GM23338 (cell line): ENCODE data around the gene CRYL1. TPM values are rescaled to one million over a fixed set of nuclear protein-coding genes. Genes with fewer than 3 reads are reported as not detected.

Source experiments
- ATAC-seq: fragments of 200-7000 bp; cut with Tn5 transposase; 3 replicates; pipeline ENCODE4 v1.9.1; 2020
- DNase-seq: peaks from one replicate; pipeline ENCODE4 v3.0.0-alpha.2; 2015; ENCODE audit warnings: low spot score
- H2AFZ ChIP-seq: fragments of 200-600 bp; sonication (generic); 2 replicates; pipeline ENCODE4 v1.8.0; 2016; ENCODE audit warnings: antibody characterized with exemption, mild to moderate bottlenecking, moderate library complexity
- H3F3A ChIP-seq: fragments of 200-600 bp; sonication (generic); replicated peaks from 2 replicates; pipeline ENCODE4 v1.8.0; 2017; ENCODE audit warnings: antibody characterized with exemption, mixed run types, low read depth
- H3K27ac ChIP-seq: fragments of 200-600 bp; sonication (generic); 2 replicates; pipeline ENCODE4 v1.6.1; 2016; ENCODE audit warnings: low read depth
- H3K27me3 ChIP-seq: fragments of 200-600 bp; sonication (generic); 2 replicates; pipeline ENCODE4 v1.8.0; 2016; ENCODE audit warnings: mild to moderate bottlenecking, mixed run types, moderate library complexity; ENCODE audit not compliant: insufficient read depth
- H3K36me3 ChIP-seq: fragments of 200-600 bp; sonication (generic); 2 replicates; pipeline ENCODE4 v1.8.0; 2016; ENCODE audit warnings: mild to moderate bottlenecking; ENCODE audit not compliant: insufficient read depth
- H3K4me1 ChIP-seq: fragments of 200-600 bp; sonication (generic); 2 replicates; pipeline ENCODE4 v1.8.0; 2016; ENCODE audit warnings: mild to moderate bottlenecking, moderate library complexity; ENCODE audit not compliant: insufficient read depth
- H3K4me2 ChIP-seq: fragments of 200-600 bp; sonication (generic); 2 replicates; pipeline ENCODE4 v1.7.1; 2017; ENCODE audit warnings: mixed run types
- H3K4me3 ChIP-seq: fragments of 200-600 bp; sonication (generic); 2 replicates; pipeline ENCODE4 v1.6.1; 2016; ENCODE audit warnings: mixed run types
- H3K79me2 ChIP-seq: fragments of 200-600 bp; sonication (generic); replicated peaks from 2 replicates; pipeline ENCODE4 v1.8.0; 2017; ENCODE audit warnings: mild to moderate bottlenecking; ENCODE audit not compliant: insufficient read depth
- H3K9me2 ChIP-seq: fragments of 200-600 bp; sonication (generic); 2 replicates; pipeline ENCODE4 v1.8.0; 2017; ENCODE audit not compliant: insufficient read depth
- H4K20me1 ChIP-seq: fragments of 200-600 bp; sonication (generic); replicated peaks from 2 replicates; pipeline ENCODE4 v1.8.0; 2017; ENCODE audit warnings: mild to moderate bottlenecking; ENCODE audit not compliant: insufficient read depth
- H3K27ac Mint-ChIP-seq: 2 replicates; pipeline ENCODE4 v1.8.0; 2020; ENCODE audit warnings: inconsistent platforms, mild to moderate bottlenecking, moderate library complexity, mixed read lengths
- H3K27me3 Mint-ChIP-seq: 3 replicates; pipeline ENCODE4 v1.8.0; 2022; ENCODE audit warnings: low read depth, mild to moderate bottlenecking, moderate library complexity, mixed read lengths, inconsistent platforms; ENCODE audit not compliant: insufficient read depth, poor library complexity
- H3K36me3 Mint-ChIP-seq: 3 replicates; pipeline ENCODE4 v1.8.0; 2021; ENCODE audit warnings: low read depth, mild to moderate bottlenecking, inconsistent platforms, moderate library complexity, mixed read lengths
- H3K4me1 Mint-ChIP-seq: 3 replicates; pipeline ENCODE4 v1.8.0; 2020; ENCODE audit warnings: mild to moderate bottlenecking, inconsistent platforms, mixed read lengths
- H3K4me3 Mint-ChIP-seq: 3 replicates; pipeline ENCODE4 v1.8.0; 2021; ENCODE audit warnings: moderate library complexity, mild to moderate bottlenecking, inconsistent platforms, mixed read lengths
- H3K9me3 Mint-ChIP-seq: 3 replicates; pipeline ENCODE4 v1.8.0; 2020; ENCODE audit warnings: moderate library complexity, mild to moderate bottlenecking, inconsistent platforms, mixed read lengths
- ETS1 ChIP-seq: IDR thresholded peaks from 2 replicates; pipeline ENCODE4 v1.6.1; 2016; ENCODE audit warnings: antibody characterized with exemption
- EZH2 ChIP-seq: fragments of 200-600 bp; sonication (generic); IDR thresholded peaks from one replicate; pipeline ENCODE4 v1.8.0; 2017; ENCODE audit warnings: antibody characterized with exemption, mild to moderate bottlenecking, low read depth; ENCODE audit not compliant: unreplicated experiment
- EZH2phosphoT487 ChIP-seq: fragments of 200-600 bp; sonication (generic); IDR thresholded peaks from one replicate; pipeline ENCODE4 v1.8.1; 2018; ENCODE audit warnings: antibody characterized with exemption; ENCODE audit not compliant: unreplicated experiment
- POLR2AphosphoS5 ChIP-seq: IDR thresholded peaks from 2 replicates; pipeline ENCODE4 v1.6.1; 2016; ENCODE audit warnings: antibody characterized with exemption, low read depth
- REST ChIP-seq: IDR thresholded peaks from one replicate; pipeline ENCODE4 v1.6.1; 2018; ENCODE audit warnings: antibody characterized with exemption; ENCODE audit not compliant: unreplicated experiment
- STAT1 ChIP-seq: IDR thresholded peaks from one replicate; pipeline ENCODE4 v1.6.1; 2016; ENCODE audit warnings: antibody characterized with exemption; ENCODE audit not compliant: unreplicated experiment
- ZNF114 ChIP-seq: fragments of 250-450 bp; sonication (Bioruptor Pico); IDR thresholded peaks from 2 replicates; pipeline ENCODE4 v1.5.0; 2020; ENCODE audit warnings: mild to moderate bottlenecking, moderate library complexity
- ZNF462 ChIP-seq: fragments of 250-450 bp; sonication (Bioruptor Pico); IDR thresholded peaks from 2 replicates; pipeline ENCODE4 v1.5.0; 2020; ENCODE audit warnings: mild to moderate bottlenecking, moderate library complexity
- polyA plus RNA-seq: library from polyadenylated mRNA; unstranded; fragments of >200 nt; fragmentation: Nextera tagmentation; extraction: Ambion mirVana; gene quantifications from 2 replicates; pipeline ENCODE4 v1.2.1, GENCODE V29; 2016
- total RNA-seq: library from RNA; depleted of rRNA; stranded (reverse); fragments of >200 nt; shearing (Covaris generic); gene quantifications from 2 replicates; pipeline ENCODE4 v1.2.3, GENCODE V29; 2014

Gene CRYL1
- total and polyA plus RNA-seq, 2 experiments from 2014 or later, result 2.2 to 2.6 TPM

GRCh38 chr13:20470136-20470535 is 55.5 kb downstream of the CRYL1 start (continued):
- no peak for TF ChIP-seq ZNF462 (CRISPR knock-in tag)

GRCh38 chr13:20466371-20466770 is 59.3 kb downstream of the CRYL1 start:
- Mint-ChIP-seq H3K9me3 (no peaks in the 10 kb centered on the region), H3K4me1 (peaks cover 24% of the 10 kb centered on the region), H3K27me3 (peaks cover 6% of the 10 kb centered on the region), H3K27ac (no peak overlapping the region), H3K36me3 (no peaks in the 10 kb centered on the region), H3K4me3 (no peak overlapping the region)
- Histone ChIP-seq H3K4me3 (no peak overlapping the region), H3K4me2 (no peak overlapping the region), H3K79me2 (no peaks in the 10 kb centered on the region), H2AFZ (no peak overlapping the region), H3K9me2 (no peaks in the 10 kb centered on the region), H3K27me3 (no peaks in the 10 kb centered on the region), H4K20me1 (no peaks in the 10 kb centered on the region), H3K4me1 (peaks cover 8% of the 10 kb centered on the region), H3K36me3 (no peaks in the 10 kb centered on the region), H3F3A (no peaks in the 10 kb centered on the region), H3K27ac (no peak overlapping the region)
- ATAC-seq (no peak), DNase-seq (no peak)
- TF ChIP-seq ZNF114 (CRISPR knock-in tag) (no peak), REST (no peak), EZH2 (no peak), EZH2phosphoT487 (no peak), STAT1 (no peak), ETS1 (no peak), POLR2AphosphoS5 (no peak)
